NCI-H524 (cell line): ENCODE results near the gene SPRN.
"Not testable (repeated sequence)": the region's sequence is repeated elsewhere in the genome, so short reads cannot be mapped to it uniquely, and the experiment has no call there.

Experiments used
- DNase-seq, 2 experiments: peaks; one replicate each; lab custom pipeline; 2025; lab: John Stamatoyannopoulos, UW

SPRN gene

GRCh38 chr10:133439517-133440461 lies 15.4 kb upstream of the SPRN start:
- DNase-seq, result no peak

GRCh38 chr10:133438711-133439273 lies 14.4 kb upstream of the SPRN start:
- no peak for DNase-seq

- not testable (repeated sequence) for DNase-seq
Measured at GRCh38 chr10:133432789-133433188, 8.4 kb upstream of the SPRN start.

GRCh38 chr10:133431888-133432613 lies 7.6 kb upstream of the SPRN start:
- DNase-seq, result not testable (repeated sequence)

- not testable (repeated sequence) for DNase-seq
Measured at GRCh38 chr10:133429571-133429970, 5.1 kb upstream of the SPRN start.

- not testable (repeated sequence) for DNase-seq
Measured at GRCh38 chr10:133424102-133424501, 323 bp downstream of the SPRN start.

- DNase-seq, result no peak
Measured at GRCh38 chr10:133422807-133423771, 1.3 kb downstream of the SPRN start.

GRCh38 chr10:133422223-133422806 lies 2.1 kb downstream of the SPRN start:
- DNase-seq, result no peak

GRCh38 chr10:133421336-133422222 lies 2.8 kb downstream of the SPRN start:
- DNase-seq, result no peak

- DNase-seq, result no peak
Measured at GRCh38 chr10:133420579-133420978, 3.8 kb downstream of the SPRN start.

GRCh38 chr10:133420028-133420427 lies 4.4 kb downstream of the SPRN start:
- no peak for DNase-seq

GRCh38 chr10:133419211-133419950 lies 5.0 kb downstream of the SPRN start:
- DNase-seq, result no peak

GRCh38 chr10:133418289-133418993 lies 6.0 kb downstream of the SPRN start:
- DNase-seq, result no peak

GRCh38 chr10:133415752-133416151 lies 8.7 kb downstream of the SPRN start:
- no peak for DNase-seq

- DNase-seq, result not testable (repeated sequence)
Measured at GRCh38 chr10:133414401-133414800, 10.0 kb downstream of the SPRN start.

- DNase-seq, result no peak
Measured at GRCh38 chr10:133412381-133412711, 12.1 kb downstream of the SPRN start.

GRCh38 chr10:133411523-133412380 lies 12.7 kb downstream of the SPRN start:
- no peak for DNase-seq
